Ovary (tissue), 9 donors: ENCODE measurements around the gene CIC. TPM values are rescaled to one million over a fixed set of nuclear protein-coding genes. Genes with fewer than 3 reads are reported as not detected.

Experiments
- DNase-seq, 5 donors: peaks; one replicate each; pipeline ENCODE4 v3.0.0-alpha.2; 2019 to 2020
- H3K27ac ChIP-seq, 2 donors: fragments of 200-600 bp; one replicate each; pipeline versions ENCODE4 v1.5.1 to v1.8.0; 2019 to 2022
- H3K27me3 ChIP-seq: fragments of 200-600 bp; one replicate; pipeline ENCODE4 v1.8.0; 2022
- H3K36me3 ChIP-seq: fragments of 200-600 bp; sonication (generic); one replicate; pipeline ENCODE4 v1.5.1; 2019
- H3K4me1 ChIP-seq: one replicate; pipeline ENCODE4 v1.8.1; 2013; ENCODE audit warnings: mild to moderate bottlenecking, moderate library complexity; ENCODE audit not compliant: insufficient read depth
- H3K4me3 ChIP-seq: fragments of 200-600 bp; sonication (generic); one replicate; pipeline ENCODE4 v1.5.1; 2017
- H3K9me3 ChIP-seq, 2 donors: fragments of 200-600 bp in 1 of 2; sonication (generic) in 1 of 2; one replicate each; pipeline versions ENCODE4 v1.5.1 to v1.8.1; 2013 to 2019; ENCODE audit warnings: mild to moderate bottlenecking in 1 of 2, moderate library complexity in 1 of 2
- EP300 ChIP-seq: sonication (generic); formaldehyde crosslinking; IDR thresholded peaks from one replicate; pipeline ENCODE4 v1.6.1; 2017; ENCODE audit warnings: antibody characterized with exemption
- POLR2A ChIP-seq: fragments of 450-650 bp; IDR thresholded peaks from one replicate; pipeline ENCODE4 v1.6.1; 2017; ENCODE audit warnings: antibody characterized with exemption, mild to moderate bottlenecking, moderate library complexity
- WGBS, 3 donors: extraction: QIAGEN DNeasy Blood & Tissue Kit in 1 of 3; methylation state at CpG; one replicate each; pipeline versions ENCODE4 v1.1.5 to v1.1.7; 2013 to 2017; 5-methylcytosine and 5-hydroxymethylcytosine counted together
- intact Hi-C, 4 donors: fragments of 100-400 bp; cut with DNase I; formaldehyde crosslinking; loops; one replicate each; pipeline versions ENCODE4 v1.11.0 to v1.15.1; 2022 to 2023
- polyA plus RNA-seq, 2 donors: library from polyadenylated mRNA; stranded (reverse); fragments of 200-250 nt in 1 of 2; fragments of 350-450 nt in 1 of 2; fragmentation: Illumina TruSeq in 1 of 2; extraction: RNeasy Lipid Tissue Mini Kit (QIAGEN cat#74804) in 1 of 2; gene quantifications; one replicate each; pipeline ENCODE4 v1.2.3, GENCODE V29; 2013 to 2014
- total RNA-seq, 7 donors: library from RNA; depleted of rRNA in 2 of 7; stranded (reverse); fragments of >200 nt in 2 of 7; fragmentation: NEBNext Ultra II Directional in 3 of 7; extraction: Animal tissue kit (Norgen Biotek cat#: 25700) in 3 of 7; gene quantifications; one replicate each; pipeline versions ENCODE4 v1.1.0 to v1.2.4, GENCODE V29; 2016 to 2023
- TF ChIP-seq, protein P1 (sequence below), 3 donors: fragments of 450-650 bp in 2 of 3; fragments of 200-600 bp in 1 of 3; IDR thresholded peaks; one replicate each; pipeline versions ENCODE4 v1.5.1 to v1.8.0; 2016 to 2022; ENCODE audit warnings: antibody characterized with exemption in 3 of 3, mild to moderate bottlenecking in 1 of 3
- donor health status: DM: no; HTN: no; CAD: no; lungs with moderate emphysema.
- donor health status: DM: no; HTN: no; CAD: no.
- donor health status: Bipolar disorder and iron deficiency.
- donor health status: DM: yes; HTN: yes; CAD: no.
- donor health status: DM: no; HTN: no; CAD: no.
- donor health status: DM: yes; HTN: yes; CAD: no.

CIC gene
- total and polyA plus RNA-seq, 9 donors: 6.6 to 139 (median 97.9) TPM

DNA sequence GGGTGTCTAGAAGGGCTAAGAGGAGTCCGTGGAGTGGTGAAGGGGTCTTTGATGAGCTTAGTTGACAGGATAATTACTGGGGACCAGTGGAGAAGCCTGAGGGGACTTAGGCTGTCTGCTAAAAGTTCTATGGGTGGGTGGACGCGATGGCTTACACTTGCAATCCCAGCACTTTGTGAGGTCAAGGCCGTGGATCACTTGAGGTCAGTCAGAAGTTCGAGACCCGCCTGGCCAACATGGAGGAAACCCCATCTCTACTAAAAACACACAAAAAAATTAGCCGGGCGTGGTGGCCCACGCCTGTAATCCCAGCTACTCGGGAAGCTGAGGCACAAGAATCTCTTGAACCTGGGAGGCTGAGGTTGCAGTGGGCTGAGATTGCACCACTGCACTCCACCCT, 23.8 kb upstream of the CIC start:
- intact Hi-C loops: loop anchor here (2.0 to 10.0 kb wide), 4 partner anchors 36 to 150 kb away; partner anchors contain the start of gene CNFN (in 1 of the 4)
- Histone ChIP-seq H3K4me3 (no peak overlapping the region), H3K9me3 (no peaks in the 10 kb centered on the region), H3K27ac (no peak overlapping the region), H3K27me3 (no peaks in the 10 kb centered on the region), H3K4me1 (peaks cover 18% of the 10 kb centered on the region), H3K36me3 (no peaks in the 10 kb centered on the region)
- 63 to 75% (median 69%) methylated on average over 10 of the region's 10 CpGs for WGBS, 3 donors
- no peak for TF ChIP-seq EP300
- TF ChIP-seq, protein P1, sequence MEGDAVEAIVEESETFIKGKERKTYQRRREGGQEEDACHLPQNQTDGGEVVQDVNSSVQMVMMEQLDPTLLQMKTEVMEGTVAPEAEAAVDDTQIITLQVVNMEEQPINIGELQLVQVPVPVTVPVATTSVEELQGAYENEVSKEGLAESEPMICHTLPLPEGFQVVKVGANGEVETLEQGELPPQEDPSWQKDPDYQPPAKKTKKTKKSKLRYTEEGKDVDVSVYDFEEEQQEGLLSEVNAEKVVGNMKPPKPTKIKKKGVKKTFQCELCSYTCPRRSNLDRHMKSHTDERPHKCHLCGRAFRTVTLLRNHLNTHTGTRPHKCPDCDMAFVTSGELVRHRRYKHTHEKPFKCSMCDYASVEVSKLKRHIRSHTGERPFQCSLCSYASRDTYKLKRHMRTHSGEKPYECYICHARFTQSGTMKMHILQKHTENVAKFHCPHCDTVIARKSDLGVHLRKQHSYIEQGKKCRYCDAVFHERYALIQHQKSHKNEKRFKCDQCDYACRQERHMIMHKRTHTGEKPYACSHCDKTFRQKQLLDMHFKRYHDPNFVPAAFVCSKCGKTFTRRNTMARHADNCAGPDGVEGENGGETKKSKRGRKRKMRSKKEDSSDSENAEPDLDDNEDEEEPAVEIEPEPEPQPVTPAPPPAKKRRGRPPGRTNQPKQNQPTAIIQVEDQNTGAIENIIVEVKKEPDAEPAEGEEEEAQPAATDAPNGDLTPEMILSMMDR (IDR thresholded peaks at IDR 0.05): no peak
- no peak for TF ChIP-seq POLR2A
- peak in 4 of 5 donors; percentile 49 to 57 (median 54) for DNase-seq

DNA sequence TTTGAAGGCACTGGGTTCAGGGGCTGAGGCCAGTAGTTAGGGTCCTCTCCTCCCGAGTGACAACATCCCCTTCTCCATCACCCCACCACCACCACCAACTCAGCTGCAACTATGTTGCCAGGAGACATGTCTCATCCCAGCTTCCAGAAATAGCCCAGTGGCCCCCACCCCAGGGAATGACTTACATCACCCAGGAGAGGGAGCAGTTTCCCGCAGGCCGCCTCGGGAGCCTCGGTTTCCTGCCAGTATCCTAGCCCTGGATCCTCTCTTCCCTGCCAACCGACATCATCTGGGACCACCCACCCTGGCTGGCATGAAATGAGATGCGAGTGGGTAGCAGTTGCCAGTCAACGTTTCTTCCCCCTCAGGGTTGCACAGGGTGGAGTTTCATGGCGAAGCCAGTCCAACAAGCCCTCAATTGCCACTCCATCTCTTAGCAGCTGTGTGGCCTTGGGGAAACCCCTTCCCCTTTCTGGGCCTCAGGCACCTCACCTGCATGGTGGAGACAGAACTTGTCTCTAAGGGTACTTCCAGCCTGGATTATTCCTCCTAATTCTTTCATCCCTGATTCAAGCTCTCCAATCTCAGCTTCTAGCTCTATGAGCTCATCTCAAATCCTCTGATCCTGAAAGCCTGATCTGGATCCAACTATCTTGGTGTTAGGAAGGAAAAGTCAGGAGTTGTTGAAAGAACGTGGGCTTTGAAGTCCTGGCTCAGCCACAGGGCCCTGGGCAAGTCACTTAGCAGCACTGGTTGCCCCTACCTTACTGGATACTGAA, 22.7 kb upstream of the CIC start:
- Histone ChIP-seq H3K27ac (peak overlapping the region in 1 of 2 donors; percentile 48), H3K4me3 (no peak overlapping the region), H3K4me1 (peaks cover 27% of the 10 kb centered on the region), H3K36me3 (no peaks in the 10 kb centered on the region), H3K27me3 (no peaks in the 10 kb centered on the region), H3K9me3 (no peaks in the 10 kb centered on the region)
- DNase-seq: peak; percentile 78 to 88 (median 82)
- intact Hi-C loops: loop anchor here (5.0 to 10.0 kb wide), 3 partner anchors 41 to 148 kb away; partner anchors contain the start of gene CNFN (in 1 of the 4)
- TF ChIP-seq EP300 (no peak), POLR2A (no peak)
- TF ChIP-seq, protein P1 (IDR thresholded peaks at IDR 0.05): peak; percentile 50 to 85 (median 58)
- 9 to 15% (median 9%) methylated on average over 10 of the region's 10 CpGs for WGBS, 3 donors

DNA sequence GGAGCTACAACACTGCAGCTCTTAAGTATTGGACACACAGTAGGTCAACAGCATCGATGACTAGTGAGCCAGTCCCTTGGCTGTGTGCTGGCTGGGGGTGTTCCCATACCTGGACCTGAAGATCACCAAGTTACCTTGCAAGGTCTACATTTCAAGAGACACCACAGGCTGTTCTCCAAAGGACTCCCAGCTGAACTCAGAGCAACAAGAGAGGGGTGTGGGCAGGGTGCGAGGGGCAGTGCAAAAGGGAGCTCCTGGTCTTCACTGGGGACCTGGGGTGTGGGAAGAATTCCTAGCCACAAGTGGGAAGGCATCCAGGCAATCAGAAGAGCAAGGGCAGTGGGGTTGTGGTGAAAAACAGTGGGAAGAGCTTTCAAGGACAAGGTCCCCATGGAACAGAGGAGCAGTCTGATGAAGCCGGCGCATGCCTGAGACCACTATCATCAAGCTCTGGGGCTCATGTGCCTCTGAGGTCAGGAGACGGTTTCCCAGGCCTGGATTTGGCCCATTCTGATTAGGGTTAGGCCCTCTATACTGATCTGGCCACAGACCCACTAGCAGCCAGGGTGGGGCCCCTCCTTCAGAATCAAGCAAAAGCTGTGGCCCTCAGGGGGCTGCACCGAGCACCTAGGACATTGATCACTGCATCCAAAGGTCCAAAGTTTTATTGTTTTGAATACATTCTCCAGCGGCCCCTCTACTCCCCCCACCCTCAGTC, 22.0 kb upstream of the CIC start:
- DNase-seq: peak in 4 of 5 donors; percentile 49 to 60 (median 52)
- Histone ChIP-seq H3K4me3 (no peak overlapping the region), H3K4me1 (peaks cover 34% of the 10 kb centered on the region), H3K36me3 (no peaks in the 10 kb centered on the region), H3K27ac (peak overlapping the region; percentile 47 to 48), H3K9me3 (no peaks in the 10 kb centered on the region), H3K27me3 (no peaks in the 10 kb centered on the region)
- 17 to 49% (median 20%) methylated on average over 7 of the region's 7 CpGs for WGBS, 3 donors
- TF ChIP-seq POLR2A: no peak
- TF ChIP-seq, protein P1 (IDR thresholded peaks at IDR 0.05): no peak
- no peak for TF ChIP-seq EP300
- intact Hi-C loops: loop anchor here (5.0 to 10.0 kb wide), 3 partner anchors 40 to 148 kb away; partner anchors contain the start of gene CNFN (in 1 of the 4)

DNA sequence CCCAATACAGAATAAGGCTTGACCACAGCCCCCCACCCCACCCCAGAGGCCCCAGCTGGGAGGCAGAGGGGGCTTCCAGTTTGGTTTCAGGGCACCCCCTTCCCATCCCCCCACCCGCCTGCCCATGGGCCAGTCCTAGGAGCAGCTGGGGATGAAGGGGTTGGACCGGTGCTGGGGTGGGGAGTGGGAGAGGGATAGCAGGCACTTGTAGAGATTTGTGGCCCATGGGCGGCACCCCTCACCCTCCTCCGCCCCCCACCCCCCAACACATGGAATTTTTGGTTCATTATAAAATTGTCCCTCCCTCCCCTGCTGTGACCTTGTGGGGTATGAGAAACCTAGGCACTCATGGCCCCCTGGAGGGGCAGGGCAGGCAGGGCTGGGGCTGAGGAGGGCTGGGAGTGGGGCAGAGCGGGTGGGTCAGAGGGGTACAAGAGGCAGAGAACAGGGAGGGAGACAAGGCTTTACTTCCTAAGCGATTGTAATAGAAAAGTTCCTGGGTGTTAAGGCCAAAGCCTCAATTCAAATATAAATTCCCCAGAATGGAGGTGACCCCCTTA, 21.3 kb upstream of the CIC start:
- peaks cover 34% of the 10 kb centered on the region for H3K4me1 ChIP-seq
- H3K36me3 ChIP-seq: no peaks in the 10 kb centered on the region
- DNase-seq: peak in 4 of 5 donors; percentile 49 to 54 (median 52)
- no peaks in the 10 kb centered on the region for H3K9me3 ChIP-seq
- H3K27me3 ChIP-seq: no peaks in the 10 kb centered on the region
- H3K27ac ChIP-seq: peak overlapping the region; percentile 47 to 48
- TF ChIP-seq POLR2A: no peak
- H3K4me3 ChIP-seq: no peak overlapping the region
- WGBS, 3 donors: 70 to 82% (median 76%) methylated on average over 6 of the region's 6 CpGs
- intact Hi-C loops: loop anchor here (5.0 to 10.0 kb wide), 3 partner anchors 40 to 147 kb away; partner anchors contain the start of gene CNFN (in 1 of the 4)
